Lower leg skin (tissue), 3 donors: ENCODE results near the gene CHN2.

Source experiments
- CTCF ChIP-seq, 3 donors: fragments of 450-650 bp; IDR thresholded peaks; one replicate each; pipeline ENCODE4 v1.5.1; 2016; ENCODE audit warnings: antibody characterized with exemption in 3 of 3, mild to moderate bottlenecking in 3 of 3, moderate library complexity in 2 of 3
- POLR2A ChIP-seq, 2 donors: fragments of 450-650 bp; IDR thresholded peaks; one replicate each; pipeline ENCODE4 v1.6.1; 2016 to 2017; ENCODE audit warnings: antibody characterized with exemption in 2 of 2, mild to moderate bottlenecking in 1 of 2, moderate library complexity in 1 of 2

- TF ChIP-seq CTCF (IDR thresholded peaks at IDR 0.05): no peak
- no peak for TF ChIP-seq POLR2A (IDR thresholded peaks at IDR 0.05)
These were observed 75.4 kb downstream of the CHN2 start for GRCh38 chr7:29269935-29270334.
